Renal pelvis (tissue), 4 donors: ENCODE results near the gene ANKRD12. TPM values are rescaled to one million over a fixed set of nuclear protein-coding genes. Genes with fewer than 3 reads are reported as not detected.

Experiments used
- DNase-seq: peaks from one replicate; pipeline ENCODE4 v3.0.0-alpha.2; 2013
- polyA plus RNA-seq, 3 donors: library from polyadenylated mRNA; unstranded; fragments of 120-200 nt; gene quantifications; one replicate each; pipeline ENCODE4 v1.2.1, GENCODE V29; 2013; ENCODE audit not compliant: insufficient read length in 3 of 3

The ANKRD12 gene
- polyA plus RNA-seq, 3 donors: 28.7 to 30.7 (median 29.9) TPM

- no peak for DNase-seq
Measured at GRCh38 chr18:9182852-9183399, 46.3 kb downstream of the ANKRD12 start.

- no peak for DNase-seq
Measured at GRCh38 chr18:9184998-9185613, 48.5 kb downstream of the ANKRD12 start.

GRCh38 chr18:9188359-9189231, 52.0 kb downstream of the ANKRD12 start:
- DNase-seq: no peak

GRCh38 chr18:9189491-9189890, 52.9 kb downstream of the ANKRD12 start:
- DNase-seq: no peak

- DNase-seq: no peak
Measured at GRCh38 chr18:9191658-9192256, 55.2 kb downstream of the ANKRD12 start.

- DNase-seq: no peak
Measured at GRCh38 chr18:9193031-9193430, 56.5 kb downstream of the ANKRD12 start.

GRCh38 chr18:9196568-9196967, 60.0 kb downstream of the ANKRD12 start:
- no peak for DNase-seq

- DNase-seq: peak; percentile 51
Measured at GRCh38 chr18:9199681-9200080, 63.1 kb downstream of the ANKRD12 start.

GRCh38 chr18:9201224-9201623, 64.6 kb downstream of the ANKRD12 start:
- DNase-seq: no peak

- DNase-seq: no peak
Measured at GRCh38 chr18:9204659-9205058, 68.1 kb downstream of the ANKRD12 start.

- DNase-seq: no peak
Measured at GRCh38 chr18:9206421-9206820, 69.8 kb downstream of the ANKRD12 start.

- DNase-seq: no peak
Measured at GRCh38 chr18:9209279-9209678, 72.7 kb downstream of the ANKRD12 start.

GRCh38 chr18:9210966-9211365, 74.4 kb downstream of the ANKRD12 start:
- no peak for DNase-seq

GRCh38 chr18:9211955-9212354, 75.4 kb downstream of the ANKRD12 start:
- no peak for DNase-seq

- no peak for DNase-seq
Measured at GRCh38 chr18:9215221-9215933, 78.8 kb downstream of the ANKRD12 start.

GRCh38 chr18:9216459-9216858, 79.9 kb downstream of the ANKRD12 start:
- DNase-seq: no peak

- no peak for DNase-seq
Measured at GRCh38 chr18:9217743-9218451, 81.3 kb downstream of the ANKRD12 start.

GRCh38 chr18:9221040-9221439, 84.5 kb downstream of the ANKRD12 start:
- no peak for DNase-seq

GRCh38 chr18:9221661-9222060, 85.1 kb downstream of the ANKRD12 start:
- no peak for DNase-seq

- no peak for DNase-seq
Measured at GRCh38 chr18:9223356-9223755, 86.8 kb downstream of the ANKRD12 start.

- DNase-seq: no peak
Measured at GRCh38 chr18:9226463-9226862, 89.9 kb downstream of the ANKRD12 start.
